Stimulated activated naive CD8-positive, alpha-beta T cell treated with anti-CD3 and anti-CD28 coated beads, Interleukin-15, Interleukin-2, amounts not matched to agents 100 ng/mL and 50 ng/mL, for 24 hours (primary cell): Measurements from ENCODE around the gene ITPR2.

Source experiments
- H3K27ac Mint-ChIP-seq: one replicate; pipeline ENCODE4 v1.8.0; 2021; ENCODE audit warnings: mild to moderate bottlenecking, mixed read lengths
- H3K27me3 Mint-ChIP-seq: one replicate; pipeline ENCODE4 v1.8.0; 2021; ENCODE audit warnings: mixed read lengths
- H3K36me3 Mint-ChIP-seq: one replicate; pipeline ENCODE4 v1.8.0; 2021; ENCODE audit warnings: low read depth, mixed read lengths
- H3K4me1 Mint-ChIP-seq: one replicate; pipeline ENCODE4 v1.8.0; 2021; ENCODE audit warnings: low read depth, mixed read lengths
- H3K4me3 Mint-ChIP-seq: one replicate; pipeline ENCODE4 v1.8.0; 2021; ENCODE audit warnings: mild to moderate bottlenecking, mixed read lengths
- H3K9me3 Mint-ChIP-seq: one replicate; pipeline ENCODE4 v1.8.0; 2021; ENCODE audit warnings: mixed read lengths

ITPR2 gene

DNA sequence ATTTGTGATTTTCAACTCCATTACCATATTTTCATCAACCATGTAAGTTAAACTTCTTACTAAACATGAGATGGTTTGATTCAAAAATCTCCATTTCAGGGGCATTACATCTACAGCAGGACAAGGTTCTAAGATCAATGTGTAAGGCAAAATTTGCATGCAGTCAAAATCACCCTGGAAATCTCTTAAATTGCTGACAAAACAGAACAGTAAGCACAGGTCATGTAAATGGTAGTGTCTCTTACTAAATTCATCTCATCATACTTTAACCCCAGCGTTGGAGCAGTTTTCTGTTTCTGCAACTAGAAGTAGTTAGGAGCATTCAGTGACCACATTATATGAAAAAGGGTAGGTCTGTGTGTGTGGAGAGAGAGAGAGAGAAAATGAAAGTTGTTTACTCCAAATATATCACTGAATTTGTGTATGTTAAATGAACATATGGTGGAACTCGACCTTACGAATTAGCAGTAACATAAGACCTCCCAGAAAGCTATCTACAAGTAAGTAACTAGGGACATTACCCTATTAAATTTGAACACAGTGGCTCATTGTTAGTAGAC is 410.1 kb downstream of the ITPR2 start:
- Mint-ChIP-seq H3K9me3 (no peaks in the 10 kb centered on the region), H3K4me1 (no peaks in the 10 kb centered on the region), H3K4me3 (no peak overlapping the region)

DNA sequence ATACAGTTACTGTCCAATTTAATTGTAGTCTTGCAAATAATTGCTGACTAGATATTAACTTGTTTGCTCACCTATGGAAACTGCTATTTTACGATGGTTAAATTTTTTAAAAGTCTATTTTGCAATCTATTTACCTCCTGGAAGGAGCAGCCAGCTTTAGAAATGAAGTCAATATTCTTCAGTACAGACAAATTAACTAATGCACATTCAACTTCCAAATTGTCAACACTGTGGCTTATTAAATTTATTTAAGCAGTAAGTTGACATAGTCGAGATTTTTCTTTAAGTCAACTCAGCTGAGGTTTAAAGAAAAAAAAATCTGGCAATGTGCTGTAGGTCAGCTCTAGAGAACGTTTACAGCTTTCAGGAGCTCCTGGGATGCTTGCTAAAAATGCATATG is 416.4 kb downstream of the ITPR2 start:
- H3K27me3 Mint-ChIP-seq, result no peaks in the 10 kb centered on the region
- peaks cover 65% of the 10 kb centered on the region for H3K36me3 Mint-ChIP-seq
- H3K27ac Mint-ChIP-seq, result no peak overlapping the region
- H3K9me3 Mint-ChIP-seq, result no peaks in the 10 kb centered on the region
- H3K4me1 Mint-ChIP-seq, result no peaks in the 10 kb centered on the region
- H3K4me3 Mint-ChIP-seq, result no peak overlapping the region

More for the DNA sequence above, 410.1 kb downstream of the ITPR2 start:
- H3K27me3 Mint-ChIP-seq, result no peaks in the 10 kb centered on the region
- no peak overlapping the region for H3K27ac Mint-ChIP-seq
- peaks cover 44% of the 10 kb centered on the region for H3K36me3 Mint-ChIP-seq

DNA sequence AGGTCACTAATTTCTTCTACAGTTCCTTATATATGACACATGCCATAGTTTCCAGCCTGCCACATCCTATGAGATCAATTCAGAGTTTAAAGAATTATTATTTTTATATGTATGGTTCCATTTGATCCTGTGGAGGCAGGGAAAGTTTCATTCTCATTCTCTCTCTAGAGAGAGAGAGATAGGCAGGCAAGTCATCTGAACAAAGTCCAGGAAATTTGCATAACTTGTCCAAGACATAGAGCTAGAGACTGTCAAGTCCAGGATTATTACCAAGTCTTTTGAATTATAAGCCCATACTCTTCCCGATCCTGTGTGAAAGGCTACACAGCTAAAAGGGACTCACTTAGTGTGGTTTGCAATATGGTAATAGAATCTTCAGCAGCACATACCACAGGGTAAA is 422.3 kb downstream of the ITPR2 start:
- H3K27ac Mint-ChIP-seq, result no peak overlapping the region
- no peak overlapping the region for H3K4me3 Mint-ChIP-seq
- no peaks in the 10 kb centered on the region for H3K27me3 Mint-ChIP-seq
- H3K9me3 Mint-ChIP-seq, result no peaks in the 10 kb centered on the region
- H3K4me1 Mint-ChIP-seq, result no peaks in the 10 kb centered on the region
- H3K36me3 Mint-ChIP-seq, result peaks cover 55% of the 10 kb centered on the region

DNA sequence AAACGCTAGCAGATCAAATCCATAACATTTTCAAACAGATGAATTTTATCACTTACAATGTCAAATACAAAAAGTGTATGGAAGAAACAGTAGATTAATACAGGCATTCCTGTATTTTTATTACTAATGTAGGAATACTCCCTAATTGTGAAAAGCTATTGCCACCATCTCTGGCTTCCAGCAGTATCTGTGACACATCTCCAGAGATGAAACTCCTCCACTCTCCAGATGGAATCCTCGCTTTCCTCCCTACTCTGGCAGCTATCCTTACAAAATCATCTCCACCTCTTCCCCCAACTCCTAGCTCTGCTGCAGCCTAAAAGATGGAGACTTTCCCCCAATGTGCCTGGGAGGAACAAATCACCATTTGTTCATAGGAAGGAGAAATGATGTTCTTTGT is 426.2 kb downstream of the ITPR2 start:
- H3K4me1 Mint-ChIP-seq, result no peaks in the 10 kb centered on the region
- H3K36me3 Mint-ChIP-seq, result peaks cover 26% of the 10 kb centered on the region
- H3K9me3 Mint-ChIP-seq, result no peaks in the 10 kb centered on the region
- H3K27me3 Mint-ChIP-seq, result no peaks in the 10 kb centered on the region
- H3K27ac Mint-ChIP-seq, result no peak overlapping the region
- H3K4me3 Mint-ChIP-seq, result no peak overlapping the region

DNA sequence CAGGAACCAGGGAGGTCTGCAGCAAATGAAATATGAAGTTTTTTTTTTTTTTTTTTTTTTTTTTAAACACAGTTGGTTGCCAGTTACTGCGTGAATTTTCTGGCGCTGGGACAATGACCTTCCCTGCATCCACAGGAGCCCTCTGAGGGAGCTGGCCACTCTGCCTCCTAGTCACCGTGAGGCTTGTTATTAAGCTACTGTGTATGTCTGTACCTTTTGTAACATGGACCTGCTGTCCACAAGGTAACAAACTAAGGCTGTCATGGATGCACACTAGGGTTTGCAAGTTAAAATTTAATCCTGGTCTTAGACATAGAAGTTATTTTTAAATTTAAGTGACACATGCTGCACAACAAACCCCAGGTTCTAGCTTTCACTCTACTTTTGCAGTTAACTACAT is 426.6 kb downstream of the ITPR2 start:
- Mint-ChIP-seq H3K4me3 (no peak overlapping the region), H3K9me3 (no peaks in the 10 kb centered on the region), H3K27ac (no peak overlapping the region), H3K36me3 (peaks cover 25% of the 10 kb centered on the region), H3K27me3 (no peaks in the 10 kb centered on the region), H3K4me1 (no peaks in the 10 kb centered on the region)

DNA sequence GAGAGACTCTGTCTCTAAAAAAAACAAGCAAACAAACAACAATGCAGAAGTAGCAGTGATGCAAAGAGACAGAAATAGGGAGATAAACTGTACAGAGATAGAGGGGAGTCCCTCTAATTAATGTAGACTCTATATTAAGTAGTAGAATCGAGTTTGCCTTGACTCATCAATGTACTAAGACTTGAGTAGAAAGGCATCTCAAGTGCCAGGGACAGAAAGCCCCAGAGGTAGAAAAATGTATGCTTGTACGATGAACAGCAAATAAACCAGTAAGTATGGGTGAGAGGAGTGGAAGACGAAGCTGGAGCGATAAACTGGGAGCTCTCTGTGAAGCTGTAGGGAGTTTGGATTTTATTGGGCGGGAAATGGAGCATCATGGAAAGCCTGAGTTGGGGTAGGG is 429.4 kb downstream of the ITPR2 start:
- Mint-ChIP-seq H3K27ac (no peak overlapping the region), H3K36me3 (peaks cover 13% of the 10 kb centered on the region), H3K27me3 (no peaks in the 10 kb centered on the region), H3K9me3 (no peaks in the 10 kb centered on the region), H3K4me1 (no peaks in the 10 kb centered on the region), H3K4me3 (no peak overlapping the region)

DNA sequence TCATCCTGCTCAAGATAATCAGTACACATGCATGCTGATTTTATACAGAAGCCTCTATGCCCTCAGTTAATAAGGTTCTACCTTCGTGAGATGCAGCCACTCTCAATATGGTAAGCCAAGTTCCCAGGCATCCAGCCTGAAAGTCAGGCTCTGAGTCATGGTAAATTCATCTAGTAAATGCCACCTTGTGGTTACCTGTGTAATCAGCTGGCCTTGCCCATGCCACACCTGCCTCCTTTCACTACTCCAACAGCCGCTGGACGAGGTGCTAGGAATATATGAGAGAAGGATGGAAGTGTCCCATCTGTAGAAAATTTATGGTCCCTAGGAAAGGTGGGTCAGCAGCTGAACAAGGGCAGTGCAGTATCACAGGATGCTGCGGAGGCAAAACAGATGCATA is 430.3 kb downstream of the ITPR2 start:
- Mint-ChIP-seq H3K9me3 (no peaks in the 10 kb centered on the region), H3K27ac (no peak overlapping the region), H3K27me3 (no peaks in the 10 kb centered on the region), H3K36me3 (peaks cover 13% of the 10 kb centered on the region), H3K4me3 (no peak overlapping the region), H3K4me1 (no peaks in the 10 kb centered on the region)

DNA sequence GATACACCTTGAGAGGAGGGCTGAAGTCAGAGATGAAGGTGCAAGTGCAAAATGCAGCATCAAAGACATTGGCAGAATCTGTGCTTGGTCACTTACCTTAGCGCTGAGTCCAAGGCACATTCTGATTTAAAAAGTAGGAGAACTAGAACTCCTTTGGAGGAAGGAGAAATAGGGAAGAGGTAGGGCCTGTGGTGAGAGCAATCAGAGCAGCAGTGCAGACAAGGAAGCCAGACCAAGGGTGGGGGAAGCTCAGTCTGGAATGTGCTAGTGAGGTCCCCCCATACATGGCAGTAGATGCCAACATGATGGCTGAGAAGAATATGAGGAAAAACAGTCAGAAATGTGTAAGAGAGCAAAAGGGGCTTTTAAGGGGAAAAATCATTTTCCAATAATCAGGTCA is 431.1 kb downstream of the ITPR2 start:
- Mint-ChIP-seq H3K9me3 (no peaks in the 10 kb centered on the region), H3K36me3 (peaks cover 9% of the 10 kb centered on the region), H3K4me1 (no peaks in the 10 kb centered on the region)

DNA sequence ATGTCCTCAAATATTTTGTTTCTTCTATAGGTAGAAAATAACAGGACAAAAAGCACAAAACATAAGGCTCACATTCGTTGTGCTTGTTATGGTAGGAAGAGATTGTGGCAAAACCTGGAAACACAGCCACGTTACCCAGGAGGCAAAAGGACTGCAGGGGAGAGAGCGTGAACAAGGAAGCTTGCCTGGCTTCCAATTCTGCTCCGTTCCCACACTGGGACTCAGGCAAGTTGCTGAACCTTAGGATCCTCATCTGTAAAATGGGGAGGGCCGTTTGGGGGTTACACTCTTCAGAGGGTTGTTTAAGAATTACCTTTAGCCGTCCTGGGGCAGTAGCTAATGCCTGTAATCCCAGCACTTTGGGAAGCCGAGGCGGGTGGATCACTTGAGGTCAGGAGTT is 432.4 kb downstream of the ITPR2 start:
- peaks cover 7% of the 10 kb centered on the region for H3K36me3 Mint-ChIP-seq
- H3K4me3 Mint-ChIP-seq, result no peak overlapping the region
- no peaks in the 10 kb centered on the region for H3K27me3 Mint-ChIP-seq
- no peaks in the 10 kb centered on the region for H3K4me1 Mint-ChIP-seq
- no peaks in the 10 kb centered on the region for H3K9me3 Mint-ChIP-seq
- no peak overlapping the region for H3K27ac Mint-ChIP-seq

More for the DNA sequence above, 431.1 kb downstream of the ITPR2 start:
- Mint-ChIP-seq H3K4me3 (no peak overlapping the region), H3K27me3 (no peaks in the 10 kb centered on the region), H3K27ac (no peak overlapping the region)

DNA sequence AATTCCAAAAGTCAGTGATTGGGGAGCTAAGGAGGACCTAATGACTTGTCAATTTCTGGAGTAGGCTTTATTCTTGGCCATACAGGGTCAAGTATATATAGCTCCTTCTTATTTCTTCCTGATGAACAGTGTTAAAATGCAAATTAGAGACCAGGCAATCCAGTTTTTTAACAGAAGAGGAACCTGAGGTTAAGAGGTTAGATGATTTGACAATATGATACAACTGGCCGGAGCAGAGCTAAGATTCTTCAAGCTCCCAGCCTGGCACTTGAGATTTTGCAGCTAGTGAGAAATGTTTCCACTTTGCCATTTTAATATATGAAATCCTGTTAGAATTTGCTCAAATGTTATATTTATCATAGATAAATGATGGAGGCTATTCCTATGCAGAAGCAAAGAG is 433.6 kb downstream of the ITPR2 start:
- H3K9me3 Mint-ChIP-seq, result no peaks in the 10 kb centered on the region
- no peaks in the 10 kb centered on the region for H3K4me1 Mint-ChIP-seq
- H3K36me3 Mint-ChIP-seq, result peaks cover 7% of the 10 kb centered on the region
- H3K27ac Mint-ChIP-seq, result no peak overlapping the region
- H3K4me3 Mint-ChIP-seq, result no peak overlapping the region
- H3K27me3 Mint-ChIP-seq, result no peaks in the 10 kb centered on the region

DNA sequence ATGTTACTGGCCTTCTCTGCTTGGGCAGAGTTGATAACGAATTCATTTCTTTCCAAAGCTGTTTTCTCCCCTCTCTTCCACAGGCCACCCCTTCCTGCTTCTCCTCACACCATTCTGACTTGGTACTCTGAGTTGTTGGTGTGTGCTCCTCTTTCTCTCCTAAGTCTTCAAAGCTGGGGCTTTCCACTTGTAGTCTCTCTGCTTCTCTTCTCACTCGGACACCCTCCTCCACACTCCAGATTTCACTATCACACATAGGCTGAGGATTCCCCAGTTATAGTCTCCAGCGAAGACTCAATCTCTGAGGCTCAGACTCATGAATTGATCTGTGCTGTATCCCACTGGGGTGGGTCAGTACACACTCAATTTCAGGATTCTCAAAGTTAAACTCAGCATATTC is 436.6 kb downstream of the ITPR2 start:
- Mint-ChIP-seq H3K4me1 (no peaks in the 10 kb centered on the region), H3K27me3 (no peaks in the 10 kb centered on the region), H3K36me3 (peaks cover 22% of the 10 kb centered on the region), H3K4me3 (no peak overlapping the region), H3K27ac (no peak overlapping the region), H3K9me3 (no peaks in the 10 kb centered on the region)

DNA sequence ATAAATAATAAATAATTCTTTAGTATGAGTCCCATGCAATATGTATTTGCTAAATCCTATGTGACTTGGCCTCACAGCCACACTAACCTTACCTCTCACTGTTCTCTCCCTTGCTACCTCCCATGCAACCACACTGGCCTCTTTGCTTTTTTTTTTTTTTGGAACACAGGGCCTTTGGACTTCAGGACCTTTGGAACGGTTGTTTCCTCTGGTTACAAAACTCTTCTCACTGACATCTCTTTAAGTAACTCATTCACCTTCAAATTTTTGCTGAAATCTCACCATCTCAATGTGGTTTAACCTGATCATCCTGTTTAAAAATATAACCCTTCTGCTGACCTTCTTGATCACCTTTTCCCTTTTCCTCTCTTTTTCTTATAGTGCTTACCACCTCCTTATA is 443.7 kb downstream of the ITPR2 start:
- Mint-ChIP-seq H3K4me3 (no peak overlapping the region), H3K27me3 (no peaks in the 10 kb centered on the region), H3K27ac (no peak overlapping the region), H3K4me1 (no peaks in the 10 kb centered on the region), H3K36me3 (peaks cover 68% of the 10 kb centered on the region), H3K9me3 (no peaks in the 10 kb centered on the region)

DNA sequence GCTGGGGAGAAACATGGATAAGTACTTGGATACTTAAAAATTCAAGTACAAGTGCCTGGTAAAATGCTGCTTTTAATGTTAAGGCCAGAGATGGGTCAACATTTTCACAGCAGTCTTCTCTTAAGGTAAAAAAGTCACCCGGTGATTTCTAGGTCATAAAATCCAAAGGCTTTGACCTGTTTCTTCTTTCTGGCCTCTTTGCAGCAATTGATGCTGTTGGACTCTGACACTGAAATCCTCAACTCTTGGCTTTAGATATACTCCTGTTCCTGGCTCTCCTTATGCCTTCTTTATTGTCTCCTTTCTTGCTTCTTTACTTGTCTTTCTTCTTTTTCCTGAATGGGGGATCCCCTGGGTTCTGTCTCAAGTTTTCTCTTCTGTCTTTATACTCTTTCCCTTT is 448.5 kb downstream of the ITPR2 start:
- peaks cover 60% of the 10 kb centered on the region for H3K36me3 Mint-ChIP-seq
- H3K4me1 Mint-ChIP-seq, result no peaks in the 10 kb centered on the region
- peaks cover 4% of the 10 kb centered on the region for H3K9me3 Mint-ChIP-seq
- no peak overlapping the region for H3K4me3 Mint-ChIP-seq
- no peak overlapping the region for H3K27ac Mint-ChIP-seq
- H3K27me3 Mint-ChIP-seq, result no peaks in the 10 kb centered on the region

DNA sequence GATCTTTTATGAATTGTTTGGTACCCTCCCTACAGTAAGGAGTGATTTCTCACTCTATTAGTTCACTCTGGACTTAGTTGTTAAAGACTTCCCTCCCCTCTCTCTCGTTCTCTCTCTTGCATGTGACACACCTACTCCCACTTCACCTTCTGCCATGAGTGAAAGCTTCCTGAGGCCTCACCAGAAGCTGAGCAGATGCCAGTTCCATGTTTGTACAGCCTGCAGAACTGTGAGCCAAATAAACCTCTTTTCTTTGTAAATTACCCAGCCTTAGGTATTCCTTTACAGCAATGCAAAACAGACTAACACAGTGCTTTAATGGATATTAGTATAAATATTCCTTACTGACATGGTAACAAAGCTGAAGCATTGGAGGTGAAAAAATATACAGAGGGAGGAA is 450.0 kb downstream of the ITPR2 start:
- Mint-ChIP-seq H3K27ac (no peak overlapping the region), H3K4me3 (no peak overlapping the region), H3K4me1 (no peaks in the 10 kb centered on the region), H3K27me3 (no peaks in the 10 kb centered on the region), H3K9me3 (peaks cover 4% of the 10 kb centered on the region), H3K36me3 (peaks cover 53% of the 10 kb centered on the region)

DNA sequence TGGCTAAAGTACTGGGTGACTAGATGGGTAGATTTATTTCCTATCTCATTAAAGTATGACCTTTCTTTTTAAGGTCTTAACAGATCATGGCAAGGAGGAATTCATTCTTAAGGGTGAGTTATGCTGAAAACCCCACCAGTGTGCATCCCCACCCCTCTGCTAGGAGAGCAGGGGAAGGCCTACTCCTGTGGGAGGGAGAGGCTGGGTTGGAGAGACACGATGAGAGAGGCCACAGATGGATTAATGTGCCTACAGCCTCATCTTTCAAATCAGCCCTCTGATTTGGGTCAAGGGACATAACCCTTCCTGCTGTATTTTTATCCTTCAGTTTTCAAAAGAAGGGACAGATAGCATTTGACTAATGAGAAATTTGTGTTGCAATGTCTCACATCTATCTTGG is 452.1 kb downstream of the ITPR2 start:
- Mint-ChIP-seq H3K27me3 (no peaks in the 10 kb centered on the region), H3K4me3 (no peak overlapping the region), H3K9me3 (peaks cover 4% of the 10 kb centered on the region), H3K27ac (no peak overlapping the region), H3K4me1 (no peaks in the 10 kb centered on the region), H3K36me3 (peaks cover 41% of the 10 kb centered on the region)

DNA sequence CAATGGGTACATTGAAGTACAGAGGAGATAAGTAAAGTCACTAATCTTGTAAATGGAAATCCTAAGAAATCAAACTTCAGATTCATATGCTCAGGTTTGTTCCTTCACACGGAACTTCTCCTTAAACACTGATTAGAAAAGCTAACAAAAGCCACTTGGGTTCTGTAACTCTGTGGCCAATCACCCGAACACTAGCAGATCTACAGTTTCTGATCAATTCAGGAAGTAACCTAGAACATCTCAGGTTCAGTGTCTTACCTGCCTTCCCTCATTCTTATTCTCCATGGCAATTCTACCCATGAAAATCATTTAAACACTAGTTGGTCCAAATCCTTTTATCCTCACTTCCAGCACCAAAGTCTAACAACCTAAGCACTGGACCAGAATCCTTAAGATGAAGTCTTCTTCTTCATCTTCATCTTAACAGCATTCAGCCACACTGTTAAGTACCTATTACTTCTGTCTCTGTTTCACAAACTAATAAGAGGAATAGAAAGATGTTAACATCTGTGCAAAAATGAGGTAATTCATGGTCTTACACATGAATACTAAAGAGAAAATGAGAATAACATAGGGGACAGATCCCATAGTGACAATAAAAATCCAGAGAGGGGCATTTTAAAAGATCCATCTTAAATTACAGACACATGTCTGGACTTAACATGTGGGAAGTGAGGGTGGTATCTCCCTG is 453.1 kb downstream of the ITPR2 start:
- peaks cover 4% of the 10 kb centered on the region for H3K9me3 Mint-ChIP-seq
- H3K27ac Mint-ChIP-seq, result no peak overlapping the region
- H3K4me1 Mint-ChIP-seq, result no peaks in the 10 kb centered on the region
- H3K4me3 Mint-ChIP-seq, result no peak overlapping the region
- peaks cover 36% of the 10 kb centered on the region for H3K36me3 Mint-ChIP-seq
- no peaks in the 10 kb centered on the region for H3K27me3 Mint-ChIP-seq
